GM10248 (cell line): ENCODE measurements around the gene SSBP3.

Experiments used
- CTCF ChIA-PET: fragments of 300-600 bp; sonication (Branson Sonifier 250); formaldehyde crosslinking; extraction: SDS; loops from one replicate; lab custom pipeline; 2021; ENCODE audit warnings: antibody characterized with exemption; lab: Yijun Ruan, JAX
- POLR2A ChIA-PET: fragments of 350-650 bp; sonication (Branson Sonifier 250); formaldehyde crosslinking; extraction: SDS; loops from one replicate; lab custom pipeline; 2020; ENCODE audit warnings: antibody characterized with exemption; lab: Yijun Ruan, JAX
- DNase-seq: peaks from one replicate; pipeline ENCODE4 v3.0.0; 2012; ENCODE audit errors: extremely low spot score
- TF ChIP-seq, protein P1 (sequence below): IDR thresholded peaks from 2 replicates; pipeline ENCODE4 v1.5.1; 2012; ENCODE audit warnings: mild to moderate bottlenecking, low read depth; ENCODE audit errors: extremely low read depth, missing control alignments, control extremely low read depth

Gene SSBP3

DNA sequence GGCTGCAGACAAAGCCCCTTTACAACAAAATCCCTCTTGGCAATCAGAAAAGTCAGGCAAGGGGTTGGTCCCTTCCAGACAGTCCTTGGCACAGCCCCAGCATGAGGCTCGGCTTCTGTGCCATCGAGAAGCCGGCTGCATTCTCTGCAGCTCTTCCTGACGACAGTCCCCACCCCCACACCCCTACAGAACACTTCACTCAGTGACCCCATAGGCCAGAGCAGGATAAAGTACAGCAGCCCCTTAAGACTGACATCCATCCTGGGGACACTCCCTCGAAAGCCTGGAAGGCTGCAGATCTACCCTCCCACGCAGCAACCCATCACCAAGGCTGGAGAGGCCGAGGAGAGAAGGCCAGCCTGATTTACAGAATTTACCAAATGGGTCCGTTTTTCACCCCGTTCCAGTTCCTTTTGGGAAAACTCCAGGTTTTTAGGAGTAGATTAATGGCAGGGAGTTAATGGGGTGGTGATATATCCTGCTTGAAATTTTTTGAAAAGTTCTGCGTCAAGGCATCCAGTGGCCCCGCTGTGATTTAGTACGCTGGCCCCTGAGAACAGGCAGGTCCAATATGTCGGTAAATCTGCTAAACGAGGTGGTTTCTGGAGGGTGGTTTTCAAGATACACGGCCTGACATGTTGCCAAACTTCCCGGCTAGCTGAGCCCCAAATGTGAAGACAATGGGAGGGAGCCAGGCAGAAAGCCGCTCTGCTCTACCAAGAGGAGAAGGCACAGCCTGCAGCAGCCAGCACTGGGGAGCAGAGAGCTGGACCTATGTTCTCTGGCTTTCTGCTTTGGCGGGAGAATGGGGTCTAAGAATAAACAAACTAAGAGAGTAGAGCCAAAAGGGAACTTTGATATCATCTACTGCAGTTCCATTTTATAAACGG is 81.7 kb downstream of the SSBP3 start:
- ChIA-PET CTCF (interaction anchor here (0.9 to 1.7 kb wide), 3 partner anchors 10 to 32 kb away, joined by 3 to 6 read pairs (median 3); no protein-coding TSS in a partner anchor), POLR2A (no interaction called here)
- no peak for DNase-seq
- TF ChIP-seq, protein P1, sequence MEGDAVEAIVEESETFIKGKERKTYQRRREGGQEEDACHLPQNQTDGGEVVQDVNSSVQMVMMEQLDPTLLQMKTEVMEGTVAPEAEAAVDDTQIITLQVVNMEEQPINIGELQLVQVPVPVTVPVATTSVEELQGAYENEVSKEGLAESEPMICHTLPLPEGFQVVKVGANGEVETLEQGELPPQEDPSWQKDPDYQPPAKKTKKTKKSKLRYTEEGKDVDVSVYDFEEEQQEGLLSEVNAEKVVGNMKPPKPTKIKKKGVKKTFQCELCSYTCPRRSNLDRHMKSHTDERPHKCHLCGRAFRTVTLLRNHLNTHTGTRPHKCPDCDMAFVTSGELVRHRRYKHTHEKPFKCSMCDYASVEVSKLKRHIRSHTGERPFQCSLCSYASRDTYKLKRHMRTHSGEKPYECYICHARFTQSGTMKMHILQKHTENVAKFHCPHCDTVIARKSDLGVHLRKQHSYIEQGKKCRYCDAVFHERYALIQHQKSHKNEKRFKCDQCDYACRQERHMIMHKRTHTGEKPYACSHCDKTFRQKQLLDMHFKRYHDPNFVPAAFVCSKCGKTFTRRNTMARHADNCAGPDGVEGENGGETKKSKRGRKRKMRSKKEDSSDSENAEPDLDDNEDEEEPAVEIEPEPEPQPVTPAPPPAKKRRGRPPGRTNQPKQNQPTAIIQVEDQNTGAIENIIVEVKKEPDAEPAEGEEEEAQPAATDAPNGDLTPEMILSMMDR: no peak

DNA sequence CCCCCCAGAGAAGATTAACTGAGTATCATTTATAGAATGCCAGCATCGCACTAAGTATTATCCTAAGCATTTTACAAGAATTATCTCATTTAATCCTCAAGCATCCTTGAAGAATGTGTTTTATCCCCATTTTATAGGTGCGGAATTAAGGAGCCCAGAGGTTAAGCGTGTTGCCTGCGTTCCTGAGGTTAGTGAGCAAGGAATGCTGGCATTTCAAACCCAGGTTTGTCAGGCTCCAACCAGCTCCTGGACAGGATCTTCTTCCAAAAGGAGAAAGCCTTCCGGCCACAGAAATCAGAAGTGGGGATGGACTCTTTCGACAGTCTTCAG is 82.3 kb downstream of the SSBP3 start:
- TF ChIP-seq, protein P1: no peak
- no peak for DNase-seq
- POLR2A ChIA-PET: no interaction called here
- CTCF ChIA-PET: no interaction called here

GRCh38 chr1:54323324-54323739 is 82.9 kb downstream of the SSBP3 start:
- TF ChIP-seq, protein P1: no peak
- ChIA-PET POLR2A (no interaction called here), CTCF (no interaction called here)
- DNase-seq: no peak

- POLR2A ChIA-PET: no interaction called here
- TF ChIP-seq, protein P1: no peak
- DNase-seq: no peak
- CTCF ChIA-PET: interaction anchor here (1.2 kb wide), 1 partner anchor 14 kb away, joined by 3 read pairs; no protein-coding TSS in a partner anchor
Observed at GRCh38 chr1:54318246-54318814, 87.9 kb downstream of the SSBP3 start.

DNA sequence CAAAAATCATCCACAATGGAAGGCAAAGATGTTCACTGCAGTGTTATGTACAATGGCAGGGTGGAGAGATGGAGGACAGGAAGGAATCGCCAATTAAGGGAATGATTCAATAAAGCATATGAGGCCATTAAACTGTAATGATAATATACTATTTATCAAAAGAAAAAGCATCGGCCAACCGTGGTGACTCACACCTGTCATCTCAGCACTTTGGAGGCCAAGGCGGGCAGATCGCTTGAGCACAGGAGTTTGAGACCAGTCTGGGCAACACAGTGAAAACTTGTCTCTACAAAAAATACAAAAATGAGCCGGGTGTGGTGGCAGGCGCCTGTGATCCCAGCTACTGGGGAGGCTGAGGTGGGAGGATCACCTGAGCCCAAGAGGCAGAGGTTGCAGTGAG is 89.1 kb downstream of the SSBP3 start:
- CTCF ChIA-PET: no interaction called here
- no peak for DNase-seq
- POLR2A ChIA-PET: no interaction called here
- TF ChIP-seq, protein P1: no peak

- TF ChIP-seq, protein P1: no peak
- CTCF ChIA-PET: interaction anchor here (1.7 kb wide), 1 partner anchor 175 kb away, joined by 5 read pairs; no protein-coding TSS in a partner anchor
- POLR2A ChIA-PET: no interaction called here
- DNase-seq: no peak
Observed at GRCh38 chr1:54315099-54315498, 91.1 kb downstream of the SSBP3 start.
